Osteoblast (primary cell): Measurements from ENCODE around the gene CTNNA2. TPM values are rescaled to one million over a fixed set of nuclear protein-coding genes. Genes with fewer than 3 reads are reported as not detected.

Source experiments
- DNase-seq: peaks from one replicate; pipeline ENCODE4 v3.0.0; 2011; ENCODE audit warnings: low spot score, mixed read lengths; ENCODE audit not compliant: insufficient read length; ENCODE audit errors: missing footprints
- H2AFZ ChIP-seq: 2 replicates; pipeline ENCODE4 v1.6.0; 2011; ENCODE audit warnings: mild to moderate bottlenecking, low read length
- H3K27ac ChIP-seq: 2 replicates; pipeline ENCODE4 v1.5.1; 2011; ENCODE audit warnings: mild to moderate bottlenecking, low read depth, low read length, moderate library complexity
- H3K27me3 ChIP-seq: 2 replicates; pipeline ENCODE4 v1.6.0; 2012; ENCODE audit warnings: mild to moderate bottlenecking, control low read depth, inconsistent platforms, low read length, moderate library complexity; ENCODE audit not compliant: insufficient read depth
- H3K36me3 ChIP-seq: 2 replicates; pipeline ENCODE4 v1.5.1; 2011; ENCODE audit warnings: mild to moderate bottlenecking, low read length, control low read depth, moderate library complexity; ENCODE audit not compliant: insufficient read depth
- H3K4me1 ChIP-seq: 2 replicates; pipeline ENCODE4 v1.5.1; 2011; ENCODE audit warnings: mild to moderate bottlenecking, low read length, control low read depth, moderate library complexity; ENCODE audit not compliant: insufficient read depth
- H3K4me2 ChIP-seq: 2 replicates; pipeline ENCODE4 v1.6.0; 2011; ENCODE audit warnings: mild to moderate bottlenecking, low read length; ENCODE audit not compliant: insufficient read depth
- H3K4me3 ChIP-seq: fragments of 200-600 bp; sonication (generic); 3 replicates; pipeline ENCODE4 v1.5.1; 2012; ENCODE audit warnings: mild to moderate bottlenecking, low read length, inconsistent platforms; ENCODE audit not compliant: insufficient read depth
- H3K79me2 ChIP-seq: 2 replicates; pipeline ENCODE4 v1.6.0; 2012; ENCODE audit warnings: mild to moderate bottlenecking, low read length, control low read depth, inconsistent platforms; ENCODE audit not compliant: insufficient read depth
- H3K9me3 ChIP-seq: 2 replicates; pipeline ENCODE4 v1.5.1; 2011; ENCODE audit warnings: low read depth, low read length, control low read depth
- H4K20me1 ChIP-seq: 2 replicates; pipeline ENCODE4 v1.6.0; 2012; ENCODE audit warnings: mild to moderate bottlenecking, low read length, control low read depth; ENCODE audit not compliant: insufficient read depth
- CTCF ChIP-seq: IDR thresholded peaks from 2 replicates; pipeline ENCODE4 v1.5.1; 2011; ENCODE audit warnings: mild to moderate bottlenecking, low read depth, low read length, moderate library complexity; ENCODE audit errors: extremely low read depth
- total RNA-seq: library from RNA; depleted of rRNA; stranded (reverse); fragments of >200 nt; gene quantifications from 2 replicates; pipeline ENCODE4 v1.2.3, GENCODE V29; 2012

The CTNNA2 gene
- total RNA-seq, 1 donor, result not detected

DNA sequence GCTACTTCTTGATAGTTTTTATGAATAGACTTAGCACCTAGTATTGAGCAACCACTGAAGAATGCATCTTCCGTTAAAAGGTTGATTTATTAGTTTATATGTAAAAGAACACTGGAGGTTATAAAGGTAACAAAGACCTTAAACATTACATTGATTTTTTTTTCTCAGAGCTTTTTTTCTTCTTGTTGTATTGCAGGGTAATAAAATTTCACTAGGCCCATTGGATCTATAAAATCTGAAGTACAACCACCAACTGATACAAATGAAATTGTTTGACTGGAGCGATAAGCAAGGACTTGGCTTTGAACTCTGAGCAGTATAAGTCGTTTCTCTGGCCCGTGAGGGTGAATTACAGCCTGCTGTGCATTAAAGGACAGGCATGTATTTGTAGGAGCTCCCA, 447.7 kb downstream of the CTNNA2 start:
- no peak overlapping the region for H3K27ac ChIP-seq
- H3K4me1 ChIP-seq, result no peaks in the 10 kb centered on the region
- H4K20me1 ChIP-seq, result no peaks in the 10 kb centered on the region
- no peak for TF ChIP-seq CTCF
- no peak overlapping the region for H3K4me2 ChIP-seq
- no peaks in the 10 kb centered on the region for H3K36me3 ChIP-seq
- no peaks in the 10 kb centered on the region for H3K27me3 ChIP-seq
- H3K4me3 ChIP-seq, result no peak overlapping the region
- no peaks in the 10 kb centered on the region for H3K79me2 ChIP-seq
- no peak overlapping the region for H2AFZ ChIP-seq
- no peak for DNase-seq
- H3K9me3 ChIP-seq, result no peaks in the 10 kb centered on the region

DNA sequence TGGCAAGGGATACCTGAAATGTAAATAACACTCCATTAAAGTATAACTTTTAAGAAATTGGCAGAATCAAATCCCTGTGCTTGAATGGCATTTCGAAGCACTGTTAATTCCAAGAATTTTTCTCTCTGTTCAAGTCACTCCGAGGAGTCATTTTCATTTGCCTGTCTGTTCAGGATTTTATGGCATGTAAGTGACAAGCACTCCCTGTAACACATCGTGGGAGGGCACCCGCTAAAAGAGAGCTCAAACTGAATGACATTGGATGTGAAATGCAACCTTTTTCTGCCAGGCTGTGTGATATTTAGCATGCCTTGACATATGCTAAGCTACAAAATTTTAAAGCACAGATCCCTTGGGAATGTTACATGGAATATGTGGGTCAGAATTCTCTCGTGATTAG, 452.1 kb downstream of the CTNNA2 start:
- DNase-seq, result no peak

GRCh38 chr2:79966369-79966768, 453.5 kb downstream of the CTNNA2 start:
- H3K27me3 ChIP-seq, result no peaks in the 10 kb centered on the region
- no peak for DNase-seq
- no peak overlapping the region for H3K27ac ChIP-seq
- H3K36me3 ChIP-seq, result no peaks in the 10 kb centered on the region
- H2AFZ ChIP-seq, result no peak overlapping the region
- H4K20me1 ChIP-seq, result no peaks in the 10 kb centered on the region
- no peaks in the 10 kb centered on the region for H3K4me1 ChIP-seq
- no peaks in the 10 kb centered on the region for H3K79me2 ChIP-seq
- H3K9me3 ChIP-seq, result no peaks in the 10 kb centered on the region
- no peak overlapping the region for H3K4me3 ChIP-seq
- no peak overlapping the region for H3K4me2 ChIP-seq
- no peak for TF ChIP-seq CTCF

More for the DNA sequence above, 452.1 kb downstream of the CTNNA2 start:
- Histone ChIP-seq H3K9me3 (no peaks in the 10 kb centered on the region), H3K4me3 (no peak overlapping the region), H3K79me2 (no peaks in the 10 kb centered on the region), H2AFZ (no peak overlapping the region), H3K27me3 (no peaks in the 10 kb centered on the region), H3K27ac (no peak overlapping the region), H3K4me2 (no peak overlapping the region), H3K36me3 (no peaks in the 10 kb centered on the region), H4K20me1 (no peaks in the 10 kb centered on the region), H3K4me1 (no peaks in the 10 kb centered on the region)
- no peak for TF ChIP-seq CTCF

- H3K4me1 ChIP-seq, result no peaks in the 10 kb centered on the region
- TF ChIP-seq CTCF, result no peak
- no peak overlapping the region for H3K4me2 ChIP-seq
Observed at GRCh38 chr2:79966882-79967281, 454.0 kb downstream of the CTNNA2 start.

More at GRCh38 chr2:79966882-79967281, 454.0 kb downstream of the CTNNA2 start:
- Histone ChIP-seq H3K36me3 (no peaks in the 10 kb centered on the region), H3K9me3 (no peaks in the 10 kb centered on the region), H3K27ac (no peak overlapping the region), H4K20me1 (no peaks in the 10 kb centered on the region), H3K79me2 (no peaks in the 10 kb centered on the region), H3K27me3 (no peaks in the 10 kb centered on the region), H3K4me3 (no peak overlapping the region), H2AFZ (no peak overlapping the region)
- no peak for DNase-seq
